Sigmoid colon (tissue), 7 donors: ENCODE measurements around the gene ZBED4. TPM values are rescaled to one million over a fixed set of nuclear protein-coding genes. Genes with fewer than 3 reads are reported as not detected.

Experiments
- DNase-seq: peaks from one replicate; pipeline ENCODE4 v3.0.0-alpha.2; 2019
- H3K27ac ChIP-seq, 4 donors: fragments of 200-600 bp; sonication (generic); one replicate each; pipeline ENCODE4 v1.5.1; 2016 to 2019; ENCODE audit warnings: mild to moderate bottlenecking in 1 of 4
- H3K27me3 ChIP-seq, 3 donors: fragments of 200-600 bp; sonication (generic); one replicate each; pipeline ENCODE4 v1.5.1; 2019; ENCODE audit warnings: mild to moderate bottlenecking in 1 of 3
- H3K36me3 ChIP-seq, 4 donors: fragments of 200-600 bp; sonication (generic); one replicate each; pipeline ENCODE4 v1.5.1; 2016 to 2019
- H3K4me1 ChIP-seq, 4 donors: fragments of 200-600 bp; sonication (generic); one replicate each; pipeline ENCODE4 v1.5.1; 2017 to 2019
- H3K4me3 ChIP-seq, 4 donors: fragments of 200-600 bp; sonication (generic); one replicate each; pipeline ENCODE4 v1.5.1; 2017 to 2019; ENCODE audit warnings: mild to moderate bottlenecking in 2 of 4, moderate library complexity in 1 of 4
- H3K9me3 ChIP-seq, 4 donors: fragments of 200-600 bp in 3 of 4; sonication (generic) in 3 of 4; one replicate each; pipeline versions ENCODE4 v1.5.1 to v1.6.1; 2013 to 2019
- EP300 ChIP-seq, 4 donors: sonication (generic); formaldehyde crosslinking; IDR thresholded peaks; one replicate each; pipeline ENCODE4 v1.6.1; 2017; ENCODE audit warnings: antibody characterized with exemption in 4 of 4
- POLR2A ChIP-seq, 2 donors: fragments of 450-650 bp; IDR thresholded peaks; one replicate each; pipeline ENCODE4 v1.6.1; 2016; ENCODE audit warnings: antibody characterized with exemption in 2 of 2, mild to moderate bottlenecking in 2 of 2, moderate library complexity in 2 of 2
- POLR2AphosphoS5 ChIP-seq, 4 donors: sonication (generic); formaldehyde crosslinking; IDR thresholded peaks; one replicate each; pipeline ENCODE4 v1.6.1; 2017; ENCODE audit warnings: antibody characterized with exemption in 4 of 4
- WGBS, 2 donors: extraction: QIAGEN DNeasy Blood & Tissue Kit; methylation state at CpG; one replicate each; pipeline ENCODE4 v1.1.7; 2013; 5-methylcytosine and 5-hydroxymethylcytosine counted together
- intact Hi-C: fragments of 100-400 bp; cut with DNase I; formaldehyde crosslinking; loops from one replicate; pipeline ENCODE4 v1.15.1; 2023
- polyA plus RNA-seq, 3 donors: library from polyadenylated mRNA; stranded (reverse); fragments of 200-250 nt; gene quantifications; one replicate each; pipeline ENCODE4 v1.2.3, GENCODE V29; 2013
- total RNA-seq, 4 donors: library from RNA; depleted of rRNA; stranded (reverse); fragments of >200 nt; gene quantifications; one replicate each; pipeline ENCODE4 v1.1.0, GENCODE V29; 2016
- TF ChIP-seq, protein P1 (sequence below), 4 experiments: fragments of 450-650 bp in 3 of 4; fragments of 200-600 bp in 1 of 4; IDR thresholded peaks; one replicate each; pipeline ENCODE4 v1.5.1; 2016 to 2019; ENCODE audit warnings: antibody characterized with exemption in 4 of 4, mild to moderate bottlenecking in 3 of 4, moderate library complexity in 2 of 4
- donor health status: healthy with polysubstance abuse.
- donor health status: Bipolar disorder and iron deficiency.
- donor health status: healthy.

ZBED4 gene
- total and polyA plus RNA-seq, 7 donors, result 2.4 to 10.5 (median 4.6) TPM

DNA sequence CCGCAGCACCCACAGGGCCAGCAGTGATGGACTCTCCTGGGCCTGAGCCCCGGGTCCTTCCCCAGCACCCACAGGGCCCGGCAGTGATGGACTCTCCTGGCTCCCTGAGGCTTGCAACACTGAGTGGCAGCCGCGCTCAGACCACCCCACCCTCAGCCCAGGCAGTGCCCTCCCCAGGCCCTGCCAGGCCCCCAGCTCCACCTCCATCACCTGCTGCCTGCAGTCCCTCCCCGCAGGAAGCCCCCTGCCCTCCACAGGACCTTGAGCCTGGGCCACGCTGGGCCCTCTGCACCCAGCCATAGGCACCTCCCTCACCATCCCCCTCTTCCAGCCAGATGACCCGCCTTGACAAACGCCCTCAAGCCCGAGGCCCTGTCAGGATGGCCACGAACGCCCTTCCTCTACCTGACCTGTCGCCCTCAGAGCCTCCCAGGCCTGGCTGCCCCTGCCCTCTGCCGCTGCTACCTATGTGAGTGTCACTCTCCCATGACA, 53.2 kb downstream of the ZBED4 start:
- H3K9me3 ChIP-seq, result no peaks in the 10 kb centered on the region
- no peak overlapping the region for H3K27ac ChIP-seq
- no peaks in the 10 kb centered on the region for H3K27me3 ChIP-seq
- no peak overlapping the region for H3K4me3 ChIP-seq
- 93 to 94% methylated on average over 14 of the region's 14 CpGs for WGBS, 2 donors
- TF ChIP-seq POLR2A (IDR thresholded peaks at IDR 0.05) (no peak), POLR2AphosphoS5 (IDR thresholded peaks at IDR 0.05) (no peak), EP300 (IDR thresholded peaks at IDR 0.05) (no peak)
- TF ChIP-seq, protein P1, sequence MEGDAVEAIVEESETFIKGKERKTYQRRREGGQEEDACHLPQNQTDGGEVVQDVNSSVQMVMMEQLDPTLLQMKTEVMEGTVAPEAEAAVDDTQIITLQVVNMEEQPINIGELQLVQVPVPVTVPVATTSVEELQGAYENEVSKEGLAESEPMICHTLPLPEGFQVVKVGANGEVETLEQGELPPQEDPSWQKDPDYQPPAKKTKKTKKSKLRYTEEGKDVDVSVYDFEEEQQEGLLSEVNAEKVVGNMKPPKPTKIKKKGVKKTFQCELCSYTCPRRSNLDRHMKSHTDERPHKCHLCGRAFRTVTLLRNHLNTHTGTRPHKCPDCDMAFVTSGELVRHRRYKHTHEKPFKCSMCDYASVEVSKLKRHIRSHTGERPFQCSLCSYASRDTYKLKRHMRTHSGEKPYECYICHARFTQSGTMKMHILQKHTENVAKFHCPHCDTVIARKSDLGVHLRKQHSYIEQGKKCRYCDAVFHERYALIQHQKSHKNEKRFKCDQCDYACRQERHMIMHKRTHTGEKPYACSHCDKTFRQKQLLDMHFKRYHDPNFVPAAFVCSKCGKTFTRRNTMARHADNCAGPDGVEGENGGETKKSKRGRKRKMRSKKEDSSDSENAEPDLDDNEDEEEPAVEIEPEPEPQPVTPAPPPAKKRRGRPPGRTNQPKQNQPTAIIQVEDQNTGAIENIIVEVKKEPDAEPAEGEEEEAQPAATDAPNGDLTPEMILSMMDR (IDR thresholded peaks at IDR 0.05), result no peak
- DNase-seq, result no peak
- H3K36me3 ChIP-seq, result peaks cover 16 to 87% (median 39%) of the 10 kb centered on the region in 4 donors
- no peaks in the 10 kb centered on the region for H3K4me1 ChIP-seq
- intact Hi-C loops, result no loop called here

GRCh38 chr22:49907807-49908206, 54.2 kb downstream of the ZBED4 start:
- H3K9me3 ChIP-seq, result no peaks in the 10 kb centered on the region
- 96 to 97% methylated on average over 19 of the region's 19 CpGs for WGBS, 2 donors
- H3K27me3 ChIP-seq, result no peaks in the 10 kb centered on the region
- no peaks in the 10 kb centered on the region for H3K4me1 ChIP-seq
- H3K36me3 ChIP-seq, result peaks cover 16 to 89% (median 32%) of the 10 kb centered on the region in 4 donors
- TF ChIP-seq, protein P1 (IDR thresholded peaks at IDR 0.05), result no peak
- TF ChIP-seq POLR2A (IDR thresholded peaks at IDR 0.05) (no peak), EP300 (IDR thresholded peaks at IDR 0.05) (no peak), POLR2AphosphoS5 (IDR thresholded peaks at IDR 0.05) (no peak)
- H3K4me3 ChIP-seq, result no peak overlapping the region
- no peak overlapping the region for H3K27ac ChIP-seq
- no peak for DNase-seq
- intact Hi-C loops, result no loop called here

GRCh38 chr22:49909476-49910205, 56.0 kb downstream of the ZBED4 start:
- 95% methylated on average over 23 of the region's 23 CpGs for WGBS, 2 donors
- no peak overlapping the region for H3K4me3 ChIP-seq
- TF ChIP-seq EP300 (IDR thresholded peaks at IDR 0.05) (no peak), POLR2A (IDR thresholded peaks at IDR 0.05) (no peak), POLR2AphosphoS5 (IDR thresholded peaks at IDR 0.05) (no peak)
- TF ChIP-seq, protein P1 (IDR thresholded peaks at IDR 0.05), result no peak
- H3K4me1 ChIP-seq, result no peaks in the 10 kb centered on the region
- H3K36me3 ChIP-seq, result peaks cover 11 to 86% (median 21%) of the 10 kb centered on the region in 4 donors
- H3K27me3 ChIP-seq, result no peaks in the 10 kb centered on the region
- peak; percentile 56 for DNase-seq
- intact Hi-C loops, result loop anchor here (10.0 kb wide), 1 partner anchor 115 kb away; no protein-coding TSS in a partner anchor
- no peaks in the 10 kb centered on the region for H3K9me3 ChIP-seq
- H3K27ac ChIP-seq, result no peak overlapping the region

DNA sequence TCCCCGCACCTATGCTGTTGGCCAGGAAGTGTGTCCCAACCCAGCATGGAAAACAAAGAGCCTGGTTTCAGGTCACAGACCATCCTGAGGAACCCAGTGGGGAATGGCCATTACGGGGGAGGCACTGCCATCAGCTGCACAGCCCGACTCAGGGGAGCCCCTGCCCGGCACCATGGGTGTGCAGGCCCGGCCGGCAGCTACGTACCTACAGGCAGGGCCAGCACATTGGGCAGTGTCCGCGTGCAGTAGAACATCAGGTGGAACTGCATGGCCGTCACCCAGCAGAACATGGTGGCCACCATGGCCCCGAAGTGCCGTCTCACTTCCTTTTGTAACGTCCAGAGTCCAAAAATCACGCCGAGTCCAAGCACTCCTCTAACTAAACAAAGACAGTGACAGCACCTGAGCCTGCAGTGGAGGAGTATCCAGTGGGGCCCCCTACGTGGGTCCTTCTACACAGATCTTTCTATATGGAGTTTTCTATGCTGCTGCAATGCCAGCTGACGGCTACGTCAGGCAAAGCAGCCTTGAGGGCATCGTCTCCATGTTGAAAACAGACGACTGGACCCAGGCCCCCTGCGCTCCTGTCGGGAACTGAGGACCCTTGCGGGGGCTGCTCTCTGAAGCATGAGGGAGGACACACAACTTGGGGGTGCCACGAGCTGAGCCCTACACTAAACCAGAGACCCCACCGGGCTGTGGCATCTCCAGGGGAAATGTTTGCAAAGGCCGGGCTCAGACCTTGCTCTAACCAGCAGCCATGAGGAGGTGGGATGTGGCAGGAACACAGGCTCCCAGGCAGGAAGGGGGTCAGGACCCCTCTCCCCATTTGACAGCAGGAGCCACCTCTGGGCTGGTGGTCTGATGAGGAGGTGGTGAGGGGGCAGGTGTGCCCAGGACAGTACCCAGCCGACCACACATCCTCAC, 56.8 kb downstream of the ZBED4 start:
- Histone ChIP-seq H3K27me3 (no peaks in the 10 kb centered on the region), H3K4me1 (no peaks in the 10 kb centered on the region), H3K36me3 (peaks cover 11 to 79% (median 21%) of the 10 kb centered on the region in 4 donors), H3K4me3 (no peak overlapping the region), H3K9me3 (no peaks in the 10 kb centered on the region), H3K27ac (no peak overlapping the region)
- intact Hi-C loops, result loop anchor here (10.0 kb wide), 1 partner anchor 116 kb away; no protein-coding TSS in a partner anchor
- 92 to 95% methylated on average over 27 of the region's 27 CpGs for WGBS, 2 donors
- DNase-seq, result peak; percentile 48
- TF ChIP-seq POLR2AphosphoS5 (IDR thresholded peaks at IDR 0.05), result no peak
- TF ChIP-seq, protein P1 (IDR thresholded peaks at IDR 0.05), result no peak
- TF ChIP-seq POLR2A (IDR thresholded peaks at IDR 0.05), result no peak
- TF ChIP-seq EP300 (IDR thresholded peaks at IDR 0.05), result no peak
